Stimulated activated CD4-positive, alpha-beta T cell treated with anti-CD3 and anti-CD28 coated beads, Interleukin-2, amount 100 ng/mL, for 24 hours (primary cell): Measurements from ENCODE around the gene TEX19.

Experiments used
- DNase-seq, 2 donors: peaks; one replicate each; pipeline ENCODE4 v3.0.0-alpha.2; 2020

The TEX19 gene

DNA sequence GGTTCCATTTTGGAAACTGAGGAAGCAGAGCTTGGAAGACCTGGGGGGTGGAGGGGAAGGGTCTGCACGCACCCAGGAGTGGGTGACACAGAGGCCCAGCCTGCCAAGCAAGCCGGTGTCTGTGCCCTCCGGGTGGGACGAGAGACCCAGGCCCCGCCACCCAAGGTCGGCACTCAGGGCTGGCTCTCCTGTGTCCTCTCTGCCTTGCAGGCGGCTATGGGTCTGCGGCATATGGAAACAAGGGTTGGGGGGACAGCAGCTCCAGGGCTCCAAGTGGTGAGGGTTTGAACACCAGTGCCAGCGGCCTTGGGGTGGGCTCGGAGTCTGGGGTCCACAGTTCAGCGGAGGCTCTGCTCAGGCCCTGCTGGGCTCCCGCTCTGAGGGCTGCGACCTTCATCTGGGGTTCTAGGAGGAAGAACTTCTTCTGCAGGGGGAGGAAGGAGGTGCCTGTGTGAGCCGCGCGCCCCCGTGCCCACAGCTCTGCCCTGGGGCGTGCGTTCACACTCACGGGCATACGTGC, 37.0 kb upstream of the TEX19 start:
- no peak for DNase-seq

DNA sequence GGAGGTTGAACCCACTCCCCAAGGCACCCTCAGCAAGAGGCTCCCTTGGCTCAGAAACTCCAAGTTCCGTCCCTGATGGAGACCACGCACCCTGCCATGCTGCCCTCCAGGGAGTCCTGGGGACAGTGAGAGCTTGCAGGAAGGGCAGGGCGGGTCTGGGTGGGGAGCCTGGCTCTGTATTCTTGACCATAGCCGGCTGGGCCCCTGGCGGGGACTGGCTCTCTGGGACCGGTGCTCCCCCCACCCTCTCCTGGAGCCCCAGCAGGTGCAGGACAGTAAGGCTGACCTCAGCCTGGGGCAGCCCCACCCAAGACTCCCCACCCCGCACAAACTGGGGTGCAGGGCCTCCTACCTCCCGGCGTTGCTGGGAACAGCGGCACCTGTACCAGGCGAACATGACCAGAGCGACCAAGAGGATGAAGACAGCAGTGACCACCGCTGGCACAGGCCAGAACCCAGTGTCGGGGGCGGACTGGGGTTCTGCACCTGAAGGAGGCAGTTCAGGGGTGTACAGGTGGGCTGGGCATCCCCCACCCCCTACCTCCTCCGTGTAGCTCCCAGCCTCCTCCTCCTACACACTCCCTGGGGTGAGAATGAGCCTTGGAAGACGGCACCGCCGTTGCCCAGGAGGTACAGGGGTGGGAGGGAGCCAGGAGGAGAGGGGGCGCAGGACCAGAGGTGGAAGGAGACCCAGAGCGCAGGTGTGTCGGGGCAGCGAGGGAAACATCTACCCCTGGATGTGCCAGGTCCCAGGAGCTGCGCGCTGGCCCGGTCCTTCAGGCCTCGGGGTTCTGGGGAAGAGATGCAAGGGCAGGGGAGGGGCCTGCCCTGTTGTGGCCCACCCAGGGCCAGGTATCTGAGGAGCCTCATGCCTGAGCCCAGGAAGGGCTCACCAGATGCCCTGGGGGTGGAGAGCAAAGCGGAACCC, 36.3 kb upstream of the TEX19 start:
- no peak for DNase-seq

DNA sequence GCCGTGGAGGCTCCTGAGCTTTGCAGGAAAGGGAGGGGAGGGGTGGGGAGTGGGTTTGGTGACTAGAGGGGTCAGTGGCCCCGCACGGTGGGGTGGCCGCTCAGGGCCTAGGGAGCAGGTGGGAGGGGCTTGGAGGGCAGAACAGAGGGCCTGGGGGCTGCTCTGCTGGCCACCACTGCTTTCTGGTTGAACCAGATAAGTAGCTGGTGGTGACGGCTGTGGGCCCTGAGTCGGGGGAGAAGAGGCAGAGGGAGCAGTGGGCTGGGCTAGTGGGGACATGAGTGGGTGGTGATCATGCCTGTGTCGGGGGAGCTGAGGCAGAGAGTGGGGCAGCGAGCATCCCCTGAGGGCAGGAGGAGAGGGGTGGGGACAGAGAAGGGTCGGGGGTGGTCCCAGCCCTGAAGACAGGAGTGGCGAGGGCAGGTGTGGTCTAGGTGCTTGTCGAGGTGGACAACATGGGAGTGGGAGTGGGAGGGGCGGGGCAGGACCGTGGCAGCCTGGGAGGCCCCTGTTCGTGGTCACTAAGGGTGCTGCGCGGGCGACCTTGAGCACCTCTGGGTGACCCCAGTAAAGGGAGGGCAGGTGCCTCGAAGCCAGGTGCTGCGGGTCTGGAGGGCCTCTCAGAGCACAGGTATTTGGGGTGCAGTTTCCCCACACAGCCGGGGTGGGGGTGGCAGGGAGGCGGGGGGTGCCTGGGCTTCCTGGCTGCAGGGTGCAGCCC, 35.4 kb upstream of the TEX19 start:
- DNase-seq: no peak

DNA sequence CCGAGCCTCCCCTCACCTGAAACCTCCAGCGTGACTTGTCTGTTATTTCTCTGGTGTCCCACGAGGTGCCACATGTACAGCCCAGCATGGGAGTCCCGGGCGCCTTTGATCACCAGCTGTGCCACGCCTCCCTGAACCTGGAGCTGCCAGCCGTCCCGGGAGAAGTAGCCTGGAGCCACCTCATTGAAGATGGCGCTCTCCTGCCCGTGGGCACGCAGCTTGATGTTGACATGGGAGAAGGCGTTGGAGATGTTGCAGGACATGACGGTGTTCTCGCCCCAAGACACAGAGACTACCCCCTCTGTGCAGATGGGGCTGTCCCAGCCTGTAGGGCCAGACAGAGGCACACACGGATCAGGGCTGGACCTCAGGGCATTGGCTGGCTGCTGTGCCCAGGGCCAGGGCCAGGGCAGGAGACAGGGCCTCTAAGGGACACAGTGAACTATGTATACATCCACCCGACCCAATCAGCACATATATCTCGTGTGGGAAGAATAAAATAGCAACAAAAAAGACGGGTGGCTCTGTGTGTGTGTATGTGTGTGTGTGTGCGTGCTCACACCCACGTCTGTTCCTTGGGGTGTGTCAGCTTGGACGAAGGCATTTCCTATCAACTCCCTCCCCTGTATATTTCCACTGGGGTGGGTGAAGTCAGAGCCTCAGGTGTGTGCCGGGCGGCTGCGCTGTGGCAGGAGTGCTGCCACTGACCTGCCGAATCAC, 34.3 kb upstream of the TEX19 start:
- peak in 1 of 2 donors; percentile 52 for DNase-seq

DNA sequence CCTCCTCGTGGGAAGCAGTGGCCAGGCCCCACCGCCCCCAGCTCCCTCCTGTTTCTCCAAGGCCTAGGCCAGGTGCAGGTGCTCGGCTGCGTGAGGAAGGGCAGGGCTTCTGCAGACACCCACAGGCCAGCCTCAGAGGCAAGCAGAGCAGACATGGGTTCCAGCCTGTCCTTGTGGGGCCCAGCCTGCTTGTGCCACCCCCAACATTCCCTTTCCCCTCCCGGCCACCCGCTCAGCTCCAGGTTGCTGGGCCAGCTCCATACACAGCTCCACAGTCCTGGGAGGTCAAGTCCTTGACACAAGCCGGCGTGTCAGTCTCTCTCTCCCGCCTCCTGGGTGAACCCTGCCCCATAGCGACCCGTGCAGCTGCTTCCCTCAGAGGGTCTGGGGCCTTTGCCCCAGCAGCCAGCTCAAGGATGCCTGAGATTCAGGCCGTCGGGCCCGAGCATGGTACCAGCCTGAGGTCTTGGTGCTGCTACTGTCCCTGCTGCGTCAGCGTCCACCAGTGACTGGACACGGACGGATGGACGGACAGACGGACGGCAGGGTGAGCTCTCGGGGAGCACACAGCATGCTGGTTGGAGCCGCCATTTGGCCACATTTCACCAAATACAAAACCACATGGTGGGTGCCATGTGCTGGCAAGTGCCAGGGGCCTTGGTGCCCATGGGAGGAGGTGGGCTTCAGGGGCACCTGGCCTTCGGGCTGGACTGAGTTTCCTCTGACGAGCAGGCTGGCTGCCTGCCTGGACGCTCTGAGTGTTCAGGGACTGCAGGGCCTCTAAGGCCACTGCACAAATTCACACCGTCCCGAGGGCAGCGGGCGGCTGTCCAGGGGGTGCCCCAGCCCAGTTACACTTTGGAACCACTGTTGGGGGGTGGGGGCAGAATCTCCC, 33.5 kb upstream of the TEX19 start:
- DNase-seq: no peak

DNA sequence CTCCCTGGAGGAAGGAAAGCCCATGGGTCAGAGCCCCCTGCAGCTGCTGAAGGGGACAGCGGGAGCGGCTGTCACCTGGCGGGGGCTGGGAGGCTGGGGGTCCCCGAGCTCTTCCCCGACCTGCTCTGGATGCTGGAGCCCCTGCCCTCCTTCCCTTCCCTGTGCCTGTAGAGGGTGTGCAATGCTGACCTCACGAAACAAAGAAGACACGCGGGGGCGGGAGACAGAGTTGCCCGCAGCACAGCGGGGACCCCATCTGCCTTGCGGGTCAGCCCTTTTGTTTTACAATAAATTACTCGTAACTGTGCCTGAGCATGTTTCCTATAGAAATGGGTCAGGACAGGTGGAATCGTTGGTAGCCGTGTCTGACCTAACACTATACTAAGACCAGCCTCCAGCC, 31.8 kb upstream of the TEX19 start:
- no peak for DNase-seq

DNA sequence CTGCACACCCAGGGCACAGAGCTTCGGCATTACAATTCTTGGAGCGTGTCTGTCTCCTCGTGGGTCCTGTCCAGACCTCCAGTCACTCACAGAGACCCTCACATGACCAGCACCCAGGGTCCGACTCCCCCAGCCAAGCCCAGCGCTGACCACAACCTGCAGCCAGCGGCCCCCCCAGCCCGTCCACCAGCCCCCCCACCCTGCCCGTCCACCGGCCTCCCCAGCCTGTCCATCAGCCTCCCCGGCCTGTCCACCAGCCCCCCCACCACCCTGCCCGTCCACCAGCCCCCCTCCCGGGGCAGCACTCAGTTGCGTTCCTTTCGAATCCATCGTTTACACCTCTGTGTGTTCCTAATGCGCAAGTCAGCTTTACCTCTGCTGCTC, 31.3 kb upstream of the TEX19 start:
- DNase-seq: no peak

DNA sequence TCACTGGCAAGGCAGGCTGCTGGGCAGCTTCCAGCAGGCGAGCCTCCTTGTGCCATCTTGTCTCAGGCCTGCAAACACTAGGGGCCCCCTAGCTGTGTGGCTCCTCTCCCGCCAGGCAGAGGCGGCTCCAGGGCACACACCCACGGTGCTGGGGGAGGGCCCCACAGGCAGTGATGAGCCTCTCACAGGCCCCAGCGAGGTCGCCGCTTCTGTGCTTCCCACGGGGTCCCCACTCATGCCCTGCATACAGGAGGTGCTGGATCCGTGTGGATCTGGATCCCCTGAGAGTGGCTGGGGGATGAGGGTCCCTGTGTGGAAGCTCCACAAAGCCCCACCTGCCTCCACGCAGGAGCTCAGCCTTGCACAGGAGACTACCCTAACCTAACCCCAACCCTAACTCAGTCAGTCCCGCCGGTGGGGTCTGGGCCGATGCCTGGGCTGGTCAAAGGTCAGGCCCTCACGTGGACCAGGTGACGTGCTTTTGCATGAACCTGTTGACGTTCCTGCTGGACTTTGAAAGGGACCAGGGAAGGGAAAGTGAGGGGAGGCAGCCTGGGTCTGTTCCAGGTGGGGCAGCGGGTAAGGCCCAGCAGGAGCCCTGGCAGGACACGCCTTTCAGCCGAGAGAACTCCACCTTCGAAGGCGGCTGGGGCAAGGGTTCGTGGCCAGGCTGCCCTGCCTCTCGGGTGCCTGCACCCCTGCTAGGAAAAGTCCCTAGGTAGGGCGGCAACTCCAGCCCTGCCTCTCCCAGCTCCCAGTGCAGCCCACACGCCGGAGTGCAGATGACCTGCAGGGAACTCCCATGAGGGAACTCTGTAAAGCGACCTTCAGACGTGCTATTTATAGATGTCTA, 30.7 kb upstream of the TEX19 start:
- no peak for DNase-seq

DNA sequence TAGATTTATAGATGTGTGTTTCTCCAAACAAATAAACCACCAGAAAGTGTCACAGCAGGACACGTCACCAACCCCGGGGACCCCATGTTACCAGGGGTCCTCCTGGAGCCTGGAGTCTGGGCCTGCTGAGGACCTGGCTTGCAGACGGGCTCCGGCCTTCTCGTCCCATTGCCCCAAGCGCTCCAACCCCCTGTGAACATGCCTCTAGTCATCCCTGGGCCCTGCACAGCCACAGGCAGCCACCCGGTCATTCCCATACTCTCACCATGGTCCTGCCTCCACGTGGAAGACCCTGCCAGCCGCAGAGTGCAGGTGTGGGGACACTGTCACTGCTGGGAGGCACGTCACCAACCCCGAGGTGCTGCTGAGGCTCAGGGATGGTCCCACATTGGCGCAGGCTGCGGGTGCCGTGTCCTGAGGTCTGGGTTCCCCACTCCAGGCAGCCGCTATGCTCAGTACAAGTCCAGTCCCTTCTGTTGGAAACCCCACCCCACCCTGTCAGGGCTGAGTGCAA, 30.0 kb upstream of the TEX19 start:
- no peak for DNase-seq

DNA sequence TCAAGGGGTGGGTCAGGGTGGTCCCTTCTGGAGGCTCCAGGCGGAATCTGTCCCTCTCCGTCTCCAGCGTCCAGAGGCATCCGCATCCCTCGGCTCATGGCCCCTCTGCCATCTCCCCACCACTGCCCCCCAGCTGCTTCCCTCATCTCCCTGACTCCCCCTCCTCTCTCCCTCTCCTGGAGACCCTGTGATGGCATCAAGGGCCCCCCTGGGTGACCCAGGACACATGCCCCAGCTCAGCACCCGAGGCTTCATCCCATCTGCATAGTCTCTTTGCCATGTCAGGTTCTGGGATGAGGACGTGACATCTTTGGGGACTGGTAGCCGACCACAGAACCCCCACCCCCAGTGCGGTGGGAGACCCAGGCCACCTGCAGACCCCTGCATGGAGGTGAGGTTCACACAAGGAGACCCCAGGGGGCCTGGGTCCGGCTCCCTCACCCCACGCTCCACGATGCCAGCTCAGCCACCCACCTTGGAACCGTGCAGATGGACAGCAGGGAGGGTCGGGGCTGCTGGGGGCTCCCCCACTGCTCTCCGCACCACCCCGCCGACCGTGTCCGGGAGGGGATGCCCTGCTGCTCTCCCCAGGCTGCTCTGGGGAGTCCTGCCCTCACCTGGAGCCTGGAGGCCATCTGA, 29.2 kb upstream of the TEX19 start:
- DNase-seq: no peak

DNA sequence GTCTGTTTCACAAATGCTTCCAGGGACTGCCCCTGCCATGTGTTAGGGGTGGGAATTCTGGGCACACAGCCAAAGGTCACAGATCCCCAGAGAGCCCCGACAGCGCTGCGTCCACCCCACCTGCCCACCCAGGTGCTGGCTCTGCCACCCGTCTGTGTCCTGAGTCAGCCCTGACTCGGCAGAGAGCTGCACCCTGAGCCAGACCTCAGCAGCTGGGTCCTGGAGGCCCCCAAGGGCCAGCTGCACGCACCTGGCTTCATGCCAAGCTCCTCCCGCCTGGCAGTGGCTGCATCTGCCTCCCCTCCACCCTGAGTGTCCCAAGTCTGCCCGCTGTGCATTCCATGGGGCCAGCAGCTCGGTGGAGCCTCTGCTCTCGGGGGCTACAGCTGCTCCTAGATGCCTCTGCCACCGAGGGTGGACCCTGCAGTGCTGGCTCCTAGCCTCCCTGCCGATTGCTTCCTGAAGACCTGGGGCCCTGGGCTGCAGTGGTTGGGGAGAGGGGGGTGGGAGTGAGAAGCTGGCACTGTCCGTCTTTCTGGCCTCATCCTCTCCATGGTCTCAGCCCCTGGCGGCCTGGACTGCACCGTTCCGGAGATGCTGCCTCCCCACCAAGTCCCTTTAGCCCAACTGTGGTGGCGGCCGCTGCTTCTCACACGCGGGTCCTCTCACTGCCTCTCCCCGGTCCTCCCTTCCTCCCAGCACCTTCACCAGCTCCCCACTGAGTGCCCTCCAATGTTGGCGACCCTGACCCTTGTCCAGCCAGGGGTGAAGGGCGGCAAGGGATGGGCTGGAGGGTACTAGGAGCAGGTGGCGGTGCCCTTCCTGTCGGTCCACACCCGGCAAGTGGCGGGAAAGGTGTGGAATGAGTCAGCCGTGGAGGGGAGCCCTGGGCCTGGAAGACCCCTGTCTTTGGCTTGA, 28.5 kb upstream of the TEX19 start:
- DNase-seq: no peak

DNA sequence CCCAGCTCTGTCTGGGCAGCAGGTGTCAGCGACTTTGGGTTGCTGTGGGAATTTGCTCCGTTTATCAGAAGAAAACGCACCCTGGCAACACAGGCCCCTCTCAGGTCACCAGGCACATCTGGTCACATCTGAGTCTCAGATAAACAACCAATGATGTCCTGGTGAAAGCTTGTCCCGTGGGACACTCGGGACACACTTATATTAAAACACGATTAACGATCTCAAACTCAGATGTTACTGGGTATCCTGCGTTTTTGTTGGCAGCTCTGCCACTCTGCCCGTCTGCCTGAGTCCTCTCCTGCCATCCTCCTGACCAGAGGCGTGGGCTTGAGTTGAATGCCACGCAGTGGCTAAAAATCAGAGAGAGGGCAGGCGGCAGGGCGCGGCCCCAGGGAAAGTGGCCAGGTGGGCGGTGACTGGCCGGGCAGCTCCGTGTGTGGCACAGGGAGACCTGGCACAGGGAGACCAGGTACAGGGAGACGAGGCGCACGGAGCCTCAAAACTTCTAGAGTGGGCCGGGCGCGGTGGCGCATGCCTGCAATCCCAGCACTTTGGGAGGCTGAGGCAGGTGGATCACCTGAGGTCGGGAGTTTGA, 27.6 kb upstream of the TEX19 start:
- DNase-seq: no peak

DNA sequence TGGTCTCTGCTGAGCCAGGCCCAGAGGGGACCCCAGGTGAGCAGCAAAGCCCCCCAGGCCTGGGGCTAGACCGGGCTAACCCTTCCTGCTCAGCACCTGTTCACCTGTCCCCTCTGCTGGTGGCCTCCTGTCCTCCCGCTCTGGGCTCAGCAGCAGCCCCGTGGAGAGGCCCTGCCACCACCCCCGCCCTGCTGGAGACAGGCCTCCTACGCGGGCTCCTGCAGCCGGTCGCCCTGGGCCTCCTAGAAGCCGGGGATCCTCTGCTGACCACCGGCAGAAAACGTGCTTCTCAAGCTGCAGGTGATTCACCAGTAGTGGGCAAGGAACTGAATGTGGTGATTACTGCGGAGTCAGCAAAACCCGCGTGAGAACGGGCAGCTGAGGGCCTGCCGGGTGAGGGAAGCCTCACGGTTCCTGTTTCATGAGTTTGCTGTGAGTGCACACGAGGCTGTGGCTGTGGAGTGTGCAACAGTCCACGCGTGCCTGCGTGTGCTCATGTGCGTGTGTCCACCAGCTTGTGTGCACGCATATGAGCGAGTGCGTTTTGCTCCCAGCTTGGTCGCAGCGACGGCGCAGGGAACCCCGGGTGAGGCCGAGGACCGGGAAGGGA, 26.3 kb upstream of the TEX19 start:
- no peak for DNase-seq

DNA sequence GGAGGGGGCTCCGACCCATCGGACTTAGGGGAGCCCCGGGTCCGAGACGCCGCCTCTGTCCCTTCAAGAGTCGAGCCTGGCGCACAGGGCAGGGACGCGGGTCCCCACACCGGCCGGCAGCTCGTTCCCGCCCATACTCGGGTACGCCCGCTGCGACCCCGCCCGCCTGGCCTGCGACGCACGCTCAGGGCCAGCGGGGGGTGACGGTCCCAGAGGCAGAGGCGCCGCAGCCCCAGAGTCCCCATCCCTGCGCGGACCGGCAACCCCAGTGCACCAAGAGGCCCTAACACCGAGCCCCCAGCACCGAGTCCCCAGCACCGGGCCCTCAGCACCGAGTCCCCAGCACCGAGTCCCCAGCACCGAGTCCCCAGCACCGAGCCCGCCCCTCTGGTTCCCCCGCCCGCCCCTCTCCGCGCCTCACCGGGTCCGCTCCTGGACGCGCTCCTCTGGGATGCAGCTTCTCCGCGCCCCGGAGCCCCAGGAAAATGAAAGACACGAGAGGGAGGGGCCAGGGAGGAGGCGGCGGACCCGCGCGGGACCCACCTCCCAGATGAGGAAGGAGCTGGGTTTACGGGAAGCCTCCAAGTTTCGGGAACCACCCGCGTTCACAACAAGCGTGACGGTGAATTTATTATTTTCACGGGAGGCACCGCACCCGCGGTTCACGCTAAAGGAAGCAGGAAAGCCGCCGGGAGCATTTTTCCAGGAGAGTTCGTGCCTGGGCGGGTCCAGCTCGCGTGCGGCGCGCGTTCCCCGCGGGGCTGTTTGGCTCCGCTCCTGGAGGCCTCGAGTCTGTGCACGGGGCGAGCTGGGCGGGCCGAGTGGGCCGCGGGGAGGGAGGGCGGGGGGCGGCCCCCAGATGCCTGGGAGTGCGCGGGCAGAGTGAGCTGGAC, 25.5 kb upstream of the TEX19 start, which contains the start of gene SECTM1:
SECTM1 (minus strand) TSS at position 488 of the 893 bp plus-strand sequence. CDS start 6,526 bp downstream, outside the sequence.
- DNase-seq: peak in 1 of 2 donors; percentile 43

DNA sequence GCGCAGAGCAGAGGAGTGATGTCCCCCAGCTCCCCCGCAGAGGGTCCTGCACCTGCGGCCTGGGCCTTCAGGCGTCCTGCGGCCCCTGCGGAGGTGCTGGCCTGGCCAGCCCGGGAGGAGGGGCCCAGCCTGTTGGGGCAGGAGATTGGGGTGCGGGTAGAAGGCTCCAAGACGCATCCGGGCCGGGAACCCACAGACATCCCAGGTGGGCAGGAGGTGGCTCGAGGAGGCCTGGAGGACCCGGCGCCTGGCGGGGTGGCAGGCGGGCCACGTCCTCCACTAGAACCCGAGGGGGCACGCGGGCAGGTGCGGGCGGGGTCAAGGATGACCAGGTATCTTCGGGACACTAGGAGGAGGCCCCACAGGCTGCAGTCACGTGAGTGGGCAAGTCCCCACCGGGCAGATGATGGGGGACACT, 24.8 kb upstream of the TEX19 start:
- no peak for DNase-seq

DNA sequence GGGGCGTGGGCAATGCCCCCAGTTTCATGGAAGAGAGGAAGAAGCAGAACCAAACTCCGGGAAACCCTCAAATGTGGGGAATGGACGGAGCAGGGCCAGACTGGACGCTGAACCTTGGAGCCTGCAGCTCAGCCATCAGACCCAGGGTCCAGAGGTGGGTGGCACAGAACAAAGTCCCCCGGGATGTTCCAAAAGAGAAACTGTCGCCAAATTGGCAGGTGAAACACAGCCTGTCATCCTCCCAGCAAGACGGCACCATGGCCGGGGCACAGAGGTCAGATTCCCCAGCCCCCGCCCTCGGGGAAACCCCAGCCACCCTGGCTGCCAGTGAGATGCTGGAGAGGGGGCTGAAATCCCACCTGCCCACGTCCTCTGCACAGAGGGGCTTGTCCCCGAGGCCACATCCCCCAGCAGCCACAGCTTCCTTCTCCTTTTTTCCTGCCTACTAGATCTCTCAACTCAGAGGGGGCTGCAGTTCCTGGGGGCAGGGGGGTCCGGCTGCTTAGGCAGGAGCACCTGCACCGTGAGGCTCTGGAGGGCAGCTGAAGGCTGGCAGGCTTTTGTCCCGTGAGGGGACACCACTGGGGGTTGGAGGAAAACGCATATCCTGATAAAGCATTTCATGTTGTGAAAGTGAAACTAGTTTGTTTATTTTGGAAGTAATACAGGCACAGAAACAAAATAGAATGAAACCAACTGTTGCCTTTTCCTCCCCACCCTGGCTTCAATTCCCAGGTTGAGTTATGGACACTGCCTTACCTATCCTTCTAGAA, 24.2 kb upstream of the TEX19 start:
- DNase-seq: no peak
